VCaP (cell line): ENCODE results near the gene SPSB2.

Source experiments
- H3K27ac ChIP-seq: fragments of 450-650 bp; 2 replicates; pipeline ENCODE4 v1.5.1; 2017
- CTCF ChIP-seq: fragments of 450-650 bp; conservative IDR thresholded peaks from 2 replicates; pipeline ENCODE4 v1.5.1; 2017; ENCODE audit warnings: mild to moderate bottlenecking, moderate library complexity

SPSB2 gene

GRCh38 chr12:6839482-6840201, 33.5 kb downstream of the SPSB2 start:
- TF ChIP-seq CTCF = no peak
- no peak overlapping the region for H3K27ac ChIP-seq

- no peak for TF ChIP-seq CTCF
- no peak overlapping the region for H3K27ac ChIP-seq
These were observed 34.2 kb downstream of the SPSB2 start for GRCh38 chr12:6838854-6839253.

- TF ChIP-seq CTCF = no peak
- no peak overlapping the region for H3K27ac ChIP-seq
These were observed 35.6 kb downstream of the SPSB2 start for GRCh38 chr12:6837370-6838060.

GRCh38 chr12:6836851-6837250, 36.3 kb downstream of the SPSB2 start:
- no peak for TF ChIP-seq CTCF
- H3K27ac ChIP-seq = no peak overlapping the region

GRCh38 chr12:6834873-6835272, 38.2 kb downstream of the SPSB2 start:
- no peak overlapping the region for H3K27ac ChIP-seq
- no peak for TF ChIP-seq CTCF

GRCh38 chr12:6834254-6834653, 38.8 kb downstream of the SPSB2 start:
- TF ChIP-seq CTCF = no peak
- no peak overlapping the region for H3K27ac ChIP-seq

GRCh38 chr12:6833189-6833890, 39.8 kb downstream of the SPSB2 start:
- no peak overlapping the region for H3K27ac ChIP-seq
- no peak for TF ChIP-seq CTCF
